ENCODE results near the gene NTN1.
"Not testable (repeated sequence)": the region's sequence is repeated elsewhere in the genome, so short reads cannot be mapped to it uniquely, and the experiment has no call there.

NTN1 gene

DNA sequence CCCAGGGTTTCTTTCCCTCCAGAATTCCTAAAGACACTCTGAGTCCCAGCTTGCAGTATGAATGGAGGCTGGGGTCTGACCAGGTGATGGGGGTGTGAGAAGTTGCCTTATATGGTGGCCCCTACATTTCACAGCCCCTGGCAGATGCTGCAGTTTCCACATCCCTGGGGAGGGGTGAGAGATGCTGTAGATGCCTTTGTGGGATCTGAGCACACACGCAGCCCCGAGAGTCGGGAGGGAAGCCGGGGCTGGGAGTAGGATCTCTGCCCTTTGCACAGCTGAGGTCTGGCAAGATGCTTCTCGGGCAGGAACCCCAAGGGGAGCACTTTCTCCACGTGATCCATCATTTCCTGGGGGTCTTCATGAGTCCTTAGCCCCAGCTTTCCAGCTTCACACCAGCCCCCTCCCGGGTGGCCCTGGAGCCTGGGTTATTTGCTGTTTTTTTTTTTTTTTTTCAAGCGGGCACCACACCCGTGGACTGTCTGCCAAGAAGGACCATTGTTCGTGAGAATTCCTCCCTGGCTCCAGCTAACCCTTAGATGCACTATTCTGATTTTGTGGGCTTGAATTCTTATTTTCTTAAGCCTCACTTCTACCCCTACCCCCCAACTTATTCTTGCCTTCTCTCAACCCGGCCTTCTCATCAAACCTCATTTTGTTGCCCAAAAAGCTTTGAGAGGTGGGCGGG is 50.6 kb downstream of the NTN1 start:
- no peaks in the 10 kb centered on the region for H3K36me3 Mint-ChIP-seq (ENCODE audit: low read depth)
- intact Hi-C loops (cut with micrococcal nuclease): no loop called here
- no peak overlapping the region for H3K27ac Mint-ChIP-seq
- H3K4me3 Mint-ChIP-seq: no peak overlapping the region
- no peaks in the 10 kb centered on the region for H3K27me3 Mint-ChIP-seq
- H3K4me1 Mint-ChIP-seq (ENCODE audit: low read depth): no peaks in the 10 kb centered on the region
- no peaks in the 10 kb centered on the region for H3K9me3 Mint-ChIP-seq

DNA sequence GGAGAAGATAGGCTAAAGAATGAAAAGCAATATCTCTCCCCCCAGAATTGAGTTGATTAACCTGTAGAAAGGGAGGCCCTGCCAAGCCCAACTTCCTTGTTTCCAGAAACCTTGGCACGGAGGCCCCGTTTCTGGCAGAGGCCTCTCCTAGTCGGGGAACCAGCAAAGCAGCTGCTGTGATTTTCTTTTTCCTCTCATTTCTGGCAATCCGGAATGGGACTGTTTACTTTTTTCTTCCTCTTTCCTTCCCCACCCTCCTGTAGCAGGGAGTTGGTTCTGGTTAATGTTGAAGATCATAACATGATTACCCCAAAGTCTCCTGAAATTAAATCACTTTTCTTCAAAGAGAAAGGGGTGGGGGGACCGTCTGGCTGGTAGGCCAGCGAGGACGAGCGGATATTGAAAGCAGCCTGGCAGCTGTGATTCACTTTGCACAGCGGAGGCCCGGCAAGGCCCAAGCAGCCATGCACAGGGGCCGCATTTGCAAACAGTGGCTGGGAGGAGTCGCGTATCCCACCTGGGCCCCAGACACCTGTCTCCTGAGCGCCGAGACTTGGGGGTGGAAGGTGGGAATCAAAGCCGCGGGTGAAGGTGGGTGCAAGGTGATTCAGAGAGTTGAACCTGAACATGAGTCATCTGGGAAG is 51.5 kb downstream of the NTN1 start:
- intact Hi-C loops (cut with micrococcal nuclease): no loop called here
- H3K27ac Mint-ChIP-seq: no peak overlapping the region
- H3K9me3 Mint-ChIP-seq: no peaks in the 10 kb centered on the region
- no peak overlapping the region for H3K4me3 Mint-ChIP-seq
- no peaks in the 10 kb centered on the region for H3K36me3 Mint-ChIP-seq (ENCODE audit: low read depth)
- no peaks in the 10 kb centered on the region for H3K27me3 Mint-ChIP-seq
- H3K4me1 Mint-ChIP-seq (ENCODE audit: low read depth): no peaks in the 10 kb centered on the region

DNA sequence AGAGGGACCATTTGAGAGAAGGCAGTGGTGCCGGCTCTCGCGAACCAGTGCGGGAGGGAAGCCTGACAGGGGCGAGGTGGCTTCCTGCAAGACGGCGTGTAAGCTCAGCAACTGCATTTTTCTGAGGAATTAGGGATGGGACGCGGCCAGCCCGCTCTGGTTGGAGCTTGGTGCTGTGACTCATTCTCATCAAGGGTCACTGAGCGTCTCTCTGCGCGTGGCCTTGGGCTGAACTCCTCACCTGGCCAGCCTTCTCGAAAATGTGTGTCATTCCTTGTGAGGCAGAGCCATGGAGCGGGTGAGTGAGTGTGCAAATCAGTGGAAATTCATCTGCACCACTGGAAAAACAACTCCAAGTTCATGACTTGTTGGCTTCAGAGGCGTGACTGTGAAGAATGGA is 52.8 kb downstream of the NTN1 start:
- Mint-ChIP-seq H3K4me1 (ENCODE audit: low read depth) (no peaks in the 10 kb centered on the region), H3K4me3 (no peak overlapping the region), H3K36me3 (ENCODE audit: low read depth) (no peaks in the 10 kb centered on the region), H3K27me3 (peaks cover 2% of the 10 kb centered on the region), H3K9me3 (no peaks in the 10 kb centered on the region), H3K27ac (no peak overlapping the region)
- intact Hi-C loops (cut with micrococcal nuclease): no loop called here

DNA sequence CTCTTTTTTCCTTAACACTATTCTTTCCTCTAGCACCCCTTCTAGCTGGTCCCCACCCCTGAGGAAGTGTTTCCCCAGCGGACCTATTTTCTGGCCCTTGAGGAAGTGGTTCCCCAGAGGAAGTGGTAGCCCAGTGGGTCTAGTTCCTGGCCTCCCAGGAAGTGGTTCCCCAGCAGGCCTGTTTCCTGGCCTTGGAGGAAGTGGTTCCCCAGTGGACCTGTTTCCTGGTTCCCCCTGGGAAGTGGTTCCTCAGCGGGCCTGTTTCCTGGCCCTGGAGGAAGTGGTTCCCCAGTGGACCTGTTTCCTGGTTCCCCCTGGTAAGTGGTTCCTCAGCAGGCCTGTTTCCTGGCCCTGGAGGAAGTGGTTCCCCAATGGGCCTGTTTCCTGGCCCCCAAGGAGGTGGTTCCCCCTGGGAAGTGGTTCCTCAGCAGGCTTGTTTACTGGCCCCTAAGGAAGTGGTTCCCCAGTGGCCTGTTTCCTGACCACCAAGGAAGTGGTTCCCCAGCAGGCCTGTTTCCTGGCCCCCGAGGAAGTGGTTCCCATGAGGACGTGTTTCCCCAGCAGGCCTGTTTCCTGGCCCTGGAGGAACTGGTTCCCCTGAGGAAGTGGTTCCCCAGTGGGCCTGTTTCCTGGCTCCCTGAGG is 58.3 kb downstream of the NTN1 start:
- no peaks in the 10 kb centered on the region for H3K4me1 Mint-ChIP-seq (ENCODE audit: low read depth)
- intact Hi-C loops (cut with micrococcal nuclease): no loop called here
- no peaks in the 10 kb centered on the region for H3K36me3 Mint-ChIP-seq (ENCODE audit: low read depth)
- H3K27ac Mint-ChIP-seq: no peak overlapping the region
- no peak overlapping the region for H3K4me3 Mint-ChIP-seq
- H3K9me3 Mint-ChIP-seq: peaks cover 9% of the 10 kb centered on the region
- H3K27me3 Mint-ChIP-seq: peaks cover 2% of the 10 kb centered on the region

DNA sequence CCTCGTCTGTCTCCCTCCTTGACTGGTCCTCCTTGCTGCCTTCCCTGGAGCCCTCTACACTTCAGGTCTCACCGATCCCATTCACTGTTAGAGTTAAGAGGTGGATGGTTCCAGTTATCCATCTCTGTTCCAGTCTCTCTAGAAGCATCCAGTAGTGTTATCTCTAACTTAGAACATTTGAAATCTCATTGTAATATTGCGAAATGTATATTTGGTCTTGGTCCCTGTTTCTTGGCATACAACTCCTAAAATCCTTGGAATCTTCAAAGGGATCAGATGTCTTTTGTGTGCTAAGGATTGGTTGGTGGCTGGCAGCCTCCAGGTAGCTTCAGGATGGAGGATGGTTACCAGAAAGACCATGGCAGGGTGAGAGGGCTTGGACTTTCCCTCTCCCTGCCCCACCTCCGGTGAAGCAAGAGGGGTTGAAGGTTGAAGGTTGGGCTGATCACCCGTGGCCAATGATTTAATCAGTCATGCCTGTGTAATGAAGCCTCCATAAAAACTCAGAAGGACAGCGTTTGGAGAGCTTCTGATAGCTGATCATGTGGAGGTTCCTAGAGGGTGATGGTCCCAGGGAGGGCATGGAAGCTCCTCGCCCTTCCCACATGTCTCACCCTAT is 59.1 kb downstream of the NTN1 start:
- Mint-ChIP-seq H3K4me1 (ENCODE audit: low read depth) (no peaks in the 10 kb centered on the region), H3K9me3 (peaks cover 9% of the 10 kb centered on the region), H3K27me3 (peaks cover 2% of the 10 kb centered on the region), H3K27ac (no peak overlapping the region), H3K4me3 (no peak overlapping the region), H3K36me3 (ENCODE audit: low read depth) (no peaks in the 10 kb centered on the region)
- intact Hi-C loops (cut with micrococcal nuclease): no loop called here

DNA sequence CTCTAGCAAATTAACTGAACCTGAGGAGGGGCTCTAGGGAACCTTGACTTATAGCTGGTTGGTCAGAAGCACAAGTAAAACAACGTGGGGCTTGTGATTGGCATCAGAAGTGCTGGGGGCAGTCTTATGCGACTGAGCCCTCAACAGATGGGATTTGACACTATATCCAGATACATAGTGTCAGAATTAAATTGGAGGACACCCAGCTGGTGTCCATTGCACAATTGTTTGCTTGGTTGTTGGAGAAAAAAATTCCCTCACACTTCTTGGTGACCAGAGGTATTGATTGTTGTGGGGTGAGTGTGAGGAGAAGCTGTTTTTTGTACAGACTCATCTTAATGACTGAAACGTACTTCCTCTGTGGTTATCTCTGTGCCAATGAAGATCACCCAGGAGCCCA is 59.7 kb downstream of the NTN1 start:
- H3K4me1 Mint-ChIP-seq (ENCODE audit: low read depth): no peaks in the 10 kb centered on the region
- no peak overlapping the region for H3K27ac Mint-ChIP-seq
- peaks cover 9% of the 10 kb centered on the region for H3K9me3 Mint-ChIP-seq
- H3K36me3 Mint-ChIP-seq (ENCODE audit: low read depth): no peaks in the 10 kb centered on the region
- intact Hi-C loops (cut with micrococcal nuclease): no loop called here
- H3K27me3 Mint-ChIP-seq: peaks cover 2% of the 10 kb centered on the region
- no peak overlapping the region for H3K4me3 Mint-ChIP-seq

DNA sequence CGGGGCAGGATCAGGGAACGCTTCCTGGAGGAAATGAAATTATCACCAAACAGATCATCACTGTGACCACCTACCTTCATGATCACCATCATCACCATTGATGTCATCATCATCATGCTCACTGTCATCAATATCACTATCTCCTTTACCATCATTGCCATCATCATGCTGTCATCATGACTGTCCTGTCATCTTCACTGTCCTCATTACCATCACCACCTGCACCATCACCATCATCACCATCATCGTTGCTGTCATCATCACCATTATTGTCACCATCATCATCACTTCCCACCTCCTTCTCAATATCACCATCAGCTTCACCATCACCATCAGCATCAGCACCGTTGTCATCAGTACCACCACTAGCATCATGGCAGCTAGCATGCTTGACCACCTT is 65.3 kb downstream of the NTN1 start:
- Mint-ChIP-seq H3K9me3 (no peaks in the 10 kb centered on the region), H3K4me1 (ENCODE audit: low read depth) (no peaks in the 10 kb centered on the region), H3K4me3 (no peak overlapping the region), H3K27ac (no peak overlapping the region), H3K27me3 (no peaks in the 10 kb centered on the region), H3K36me3 (ENCODE audit: low read depth) (no peaks in the 10 kb centered on the region)
- intact Hi-C loops (cut with micrococcal nuclease): no loop called here

DNA sequence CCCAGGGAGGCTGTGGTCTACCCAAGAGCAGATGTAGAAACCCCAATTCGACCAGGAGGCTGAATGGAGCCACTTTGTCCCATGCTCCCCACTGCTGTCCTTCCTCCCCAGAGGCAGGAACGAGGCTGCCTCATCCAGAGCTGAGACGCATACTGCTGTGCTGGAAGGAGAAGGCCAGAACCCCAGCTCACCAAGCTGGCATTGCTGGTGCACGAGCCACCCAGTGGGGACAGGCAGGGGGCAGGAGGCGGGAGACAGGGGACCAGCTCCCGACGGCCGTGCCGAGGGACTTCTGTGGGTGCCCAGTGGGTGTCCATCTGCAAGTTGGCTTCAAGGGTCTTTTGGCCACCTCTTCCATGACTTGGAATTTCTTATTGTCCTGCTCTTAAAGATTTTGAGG is 66.6 kb downstream of the NTN1 start:
- no peaks in the 10 kb centered on the region for H3K9me3 Mint-ChIP-seq

DNA sequence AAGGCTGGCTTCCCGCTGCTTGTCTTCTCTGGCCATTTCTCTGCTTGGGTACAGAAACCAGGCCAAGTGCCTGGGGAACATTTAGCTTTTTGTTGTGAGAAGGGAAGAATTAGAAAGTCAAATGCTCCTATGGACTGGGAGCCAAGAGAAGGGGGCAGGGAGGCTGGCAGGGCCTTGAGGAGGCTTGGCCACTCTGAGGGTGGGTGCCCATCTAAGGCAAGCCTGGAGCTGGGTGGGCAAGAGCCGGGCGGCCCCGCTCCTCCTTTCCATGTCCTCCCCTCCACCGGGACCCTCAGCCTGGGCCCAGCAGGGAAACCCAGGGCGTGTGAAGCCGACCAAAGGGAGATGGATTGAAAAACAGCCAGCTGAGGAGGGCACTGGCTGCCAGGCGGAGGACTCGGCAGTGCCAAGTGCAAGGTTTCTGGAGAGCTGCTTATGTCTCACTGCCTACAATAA is 69.4 kb downstream of the NTN1 start:
- H3K4me3 Mint-ChIP-seq: no peak overlapping the region
- peaks cover 2% of the 10 kb centered on the region for H3K27me3 Mint-ChIP-seq
- H3K27ac Mint-ChIP-seq: no peak overlapping the region
- H3K36me3 Mint-ChIP-seq (ENCODE audit: low read depth): no peaks in the 10 kb centered on the region
- H3K9me3 Mint-ChIP-seq: no peaks in the 10 kb centered on the region
- intact Hi-C loops (cut with micrococcal nuclease): no loop called here
- H3K4me1 Mint-ChIP-seq (ENCODE audit: low read depth): no peaks in the 10 kb centered on the region

More for the DNA sequence above, 66.6 kb downstream of the NTN1 start:
- intact Hi-C loops (cut with micrococcal nuclease): no loop called here
- H3K27ac Mint-ChIP-seq: no peak overlapping the region
- H3K4me1 Mint-ChIP-seq (ENCODE audit: low read depth): no peaks in the 10 kb centered on the region
- no peak overlapping the region for H3K4me3 Mint-ChIP-seq
- no peaks in the 10 kb centered on the region for H3K36me3 Mint-ChIP-seq (ENCODE audit: low read depth)
- H3K27me3 Mint-ChIP-seq: no peaks in the 10 kb centered on the region

DNA sequence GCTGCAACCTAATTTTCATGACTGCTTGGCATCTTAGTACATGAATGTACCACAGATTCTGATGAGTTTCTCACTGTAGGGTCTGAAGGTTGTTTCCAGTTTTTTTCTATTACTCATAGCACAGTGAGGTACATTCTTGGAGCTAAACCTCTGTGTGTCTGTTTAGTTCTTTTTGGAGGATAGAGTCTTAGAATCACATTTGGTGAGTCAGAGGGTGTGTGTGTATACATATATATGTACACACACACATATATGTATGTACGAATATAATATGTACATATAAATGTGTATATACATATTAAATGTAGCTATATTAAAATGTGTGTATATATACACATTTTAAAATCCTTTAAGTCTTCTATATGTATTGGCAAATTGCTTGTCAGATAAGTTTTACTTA is 72.9 kb downstream of the NTN1 start:
- no peaks in the 10 kb centered on the region for H3K36me3 Mint-ChIP-seq (ENCODE audit: low read depth)
- no peak overlapping the region for H3K4me3 Mint-ChIP-seq
- no peaks in the 10 kb centered on the region for H3K9me3 Mint-ChIP-seq
- intact Hi-C loops (cut with micrococcal nuclease): no loop called here
- no peak overlapping the region for H3K27ac Mint-ChIP-seq
- H3K4me1 Mint-ChIP-seq (ENCODE audit: low read depth): no peaks in the 10 kb centered on the region
- H3K27me3 Mint-ChIP-seq: peaks cover 5% of the 10 kb centered on the region

DNA sequence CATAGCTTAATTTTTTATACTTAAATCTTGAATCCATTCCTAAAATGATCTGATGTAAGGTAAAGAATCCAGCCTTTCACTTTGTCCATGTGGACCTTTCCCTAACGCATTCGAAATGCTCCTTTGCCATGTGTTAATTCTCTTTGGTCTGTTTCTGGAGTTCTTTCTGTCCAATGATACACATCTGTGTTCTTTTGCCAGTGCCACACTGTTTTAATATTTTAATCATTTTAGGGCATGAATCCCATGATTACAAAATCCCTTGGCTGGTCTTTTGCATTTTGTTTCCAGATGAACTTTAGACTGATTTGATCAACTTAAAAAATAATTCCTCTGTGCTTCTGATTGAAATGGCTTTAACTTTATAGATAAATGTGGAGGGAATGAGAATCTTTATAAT is 74.1 kb downstream of the NTN1 start:
- intact Hi-C loops (cut with micrococcal nuclease): no loop called here
- no peak overlapping the region for H3K4me3 Mint-ChIP-seq
- no peaks in the 10 kb centered on the region for H3K36me3 Mint-ChIP-seq (ENCODE audit: low read depth)
- no peak overlapping the region for H3K27ac Mint-ChIP-seq
- H3K9me3 Mint-ChIP-seq: no peaks in the 10 kb centered on the region
- no peaks in the 10 kb centered on the region for H3K4me1 Mint-ChIP-seq (ENCODE audit: low read depth)
- peaks cover 5% of the 10 kb centered on the region for H3K27me3 Mint-ChIP-seq

DNA sequence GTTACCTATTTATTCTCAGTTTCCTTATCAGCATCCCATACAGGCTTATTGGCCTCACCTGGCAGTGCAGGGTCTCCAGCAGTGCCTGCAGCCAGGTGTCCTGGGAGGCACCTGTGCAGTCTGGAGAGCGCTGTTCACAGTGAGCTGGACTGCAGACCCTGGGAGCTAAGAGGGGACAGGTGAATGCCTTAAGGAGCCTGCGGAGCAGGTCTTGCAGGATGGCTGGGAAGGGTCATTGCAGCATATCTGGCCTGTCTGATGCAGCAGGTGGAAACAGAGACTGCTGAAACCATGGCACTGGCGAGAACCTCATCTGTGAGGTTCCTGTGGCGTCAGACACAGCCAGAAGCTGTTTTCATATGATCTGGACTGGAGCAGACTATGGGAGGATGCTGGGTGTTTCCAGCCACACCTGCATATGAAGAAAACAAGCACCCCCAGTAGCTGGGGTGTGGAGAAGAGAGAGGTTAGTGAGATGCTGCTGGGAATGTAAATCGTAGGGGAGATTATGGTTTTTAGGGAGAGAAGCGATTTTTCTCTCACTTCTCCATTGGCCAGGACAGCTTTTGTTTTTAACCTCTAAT is 77.0 kb downstream of the NTN1 start:
- Mint-ChIP-seq H3K4me1 (ENCODE audit: low read depth) (no peaks in the 10 kb centered on the region), H3K27me3 (peaks cover 5% of the 10 kb centered on the region), H3K4me3 (no peak overlapping the region), H3K9me3 (peaks cover 8% of the 10 kb centered on the region), H3K36me3 (ENCODE audit: low read depth) (no peaks in the 10 kb centered on the region), H3K27ac (no peak overlapping the region)
- intact Hi-C loops (cut with micrococcal nuclease): no loop called here

DNA sequence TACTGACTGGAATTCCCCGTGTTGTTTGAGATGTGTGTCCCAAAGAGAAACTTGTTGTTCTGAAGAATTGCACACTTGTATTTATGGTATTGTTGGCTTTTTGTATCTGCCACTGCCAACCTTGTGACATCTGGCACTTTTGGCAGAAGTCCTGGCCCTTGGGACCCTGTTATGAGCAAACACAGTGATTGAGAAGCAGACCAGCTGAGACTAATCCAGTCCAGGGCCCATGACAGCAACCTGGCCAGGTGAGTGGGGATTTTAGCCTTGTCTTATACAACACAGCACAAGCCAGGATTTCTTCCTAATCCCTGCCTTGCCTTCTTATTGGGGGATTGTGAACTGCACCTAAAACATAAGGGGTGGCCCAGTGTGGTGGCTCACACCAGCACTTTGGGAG is 80.0 kb downstream of the NTN1 start:
- intact Hi-C loops (cut with micrococcal nuclease): no loop called here
- Mint-ChIP-seq H3K27ac (no peak overlapping the region), H3K4me1 (ENCODE audit: low read depth) (no peaks in the 10 kb centered on the region), H3K27me3 (peaks cover 4% of the 10 kb centered on the region), H3K36me3 (ENCODE audit: low read depth) (no peaks in the 10 kb centered on the region), H3K9me3 (peaks cover 8% of the 10 kb centered on the region), H3K4me3 (no peak overlapping the region)

DNA sequence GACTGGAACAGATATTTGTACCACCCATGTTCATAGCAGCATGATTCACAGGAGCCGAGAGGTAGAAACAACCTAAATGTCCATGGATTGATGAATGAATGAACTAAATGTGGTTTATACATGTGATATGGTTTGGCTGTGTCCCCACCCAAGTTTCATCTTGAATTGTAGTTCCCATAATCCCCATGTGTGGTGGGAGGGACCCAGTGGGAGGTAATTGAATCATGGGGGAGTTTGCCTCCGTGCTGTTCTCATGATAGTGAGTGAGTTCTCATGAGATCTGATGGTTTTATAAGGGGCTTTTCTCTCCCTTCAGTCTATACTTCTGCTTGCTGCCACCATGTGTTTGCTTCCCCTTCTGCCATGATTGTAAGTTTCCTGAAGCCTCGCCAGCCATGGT is 81.9 kb downstream of the NTN1 start:
- H3K27me3 Mint-ChIP-seq; H3K4me3 Mint-ChIP-seq; H3K27ac Mint-ChIP-seq; H3K4me1 Mint-ChIP-seq (ENCODE audit: low read depth); intact Hi-C loops (cut with micrococcal nuclease); H3K36me3 Mint-ChIP-seq (ENCODE audit: low read depth); H3K9me3 Mint-ChIP-seq: not testable (repeated sequence)

All from dendritic cell treated with granulocyte-macrophage colony-stimulating factor and Interleukin-4, amounts not matched to agents 40 ng/mL and 50 ng/mL, for 4 days (primary cell).